ENCODE measurements around the gene PTH1R. TPM values are rescaled to one million over a fixed set of nuclear protein-coding genes. Genes with fewer than 3 reads are reported as not detected.

The PTH1R gene
- total RNA-seq, 1 donor from 2014 or later = 10.3 TPM

- no peaks in the 10 kb centered on the region for H3K36me3 ChIP-seq
- no peak for DNase-seq (ENCODE audit: low spot score in 2 of 2)
- no peaks in the 10 kb centered on the region for H3K9me3 ChIP-seq
- no peak for TF ChIP-seq CTCF (IDR thresholded peaks at IDR 0.05)
- peaks cover 13 to 22% of the 10 kb centered on the region in 2 donors for H3K4me1 ChIP-seq
- intact Hi-C loops (cut with DNase I) = loop anchor here (1.0 kb wide), 1 partner anchor 161 kb away; no protein-coding TSS in a partner anchor
- no peaks in the 10 kb centered on the region for H3K27me3 ChIP-seq
- H3K27ac ChIP-seq = no peak overlapping the region
- H3K4me3 ChIP-seq = no peak overlapping the region
These were observed 11.4 kb upstream of the PTH1R start for GRCh38 chr3:46866032-46866595.

GRCh38 chr3:46866720-46867549 is 10.6 kb upstream of the PTH1R start:
- Histone ChIP-seq H3K4me1 (peaks cover 15 to 25% of the 10 kb centered on the region in 2 donors), H3K36me3 (no peaks in the 10 kb centered on the region), H3K27me3 (no peaks in the 10 kb centered on the region), H3K9me3 (no peaks in the 10 kb centered on the region), H3K4me3 (peak overlapping the region in 1 of 2 donors; percentile 29), H3K27ac (peak overlapping the region; percentile 39 to 74)
- DNase-seq (ENCODE audit: low spot score in 2 of 2) = peak in 1 of 2 donors; percentile 88
- TF ChIP-seq CTCF (IDR thresholded peaks at IDR 0.05) = peak; percentile 82 to 93 (median 91)
- intact Hi-C loops (cut with DNase I) = loop anchor here (1.0 kb wide), 3 partner anchors 28 to 162 kb away; no protein-coding TSS in a partner anchor

- peak; percentile 53 to 93 for DNase-seq (ENCODE audit: low spot score in 2 of 2)
- intact Hi-C loops (cut with DNase I) = loop anchor here (1.0 kb wide), 2 partner anchors 28 to 41 kb away; no protein-coding TSS in a partner anchor
- peaks cover 15 to 25% of the 10 kb centered on the region in 2 donors for H3K4me1 ChIP-seq
- no peaks in the 10 kb centered on the region for H3K9me3 ChIP-seq
- peak overlapping the region; percentile 39 to 74 for H3K27ac ChIP-seq
- TF ChIP-seq CTCF (IDR thresholded peaks at IDR 0.05) = no peak
- H3K27me3 ChIP-seq = no peaks in the 10 kb centered on the region
- H3K36me3 ChIP-seq = no peaks in the 10 kb centered on the region
- H3K4me3 ChIP-seq = peak overlapping the region in 1 of 2 donors; percentile 29
These were observed 10.0 kb upstream of the PTH1R start for GRCh38 chr3:46867550-46867898.

- H3K4me3 ChIP-seq = no peak overlapping the region
- no peaks in the 10 kb centered on the region for H3K36me3 ChIP-seq
- TF ChIP-seq CTCF (IDR thresholded peaks at IDR 0.05) = no peak
- DNase-seq (ENCODE audit: low spot score in 2 of 2) = no peak
- intact Hi-C loops (cut with DNase I) = no loop called here
- H3K27ac ChIP-seq = peak overlapping the region; percentile 23 to 73
- peaks cover 15 to 29% of the 10 kb centered on the region in 2 donors for H3K4me1 ChIP-seq
- no peaks in the 10 kb centered on the region for H3K27me3 ChIP-seq
- no peaks in the 10 kb centered on the region for H3K9me3 ChIP-seq
These were observed 9.2 kb upstream of the PTH1R start for GRCh38 chr3:46868287-46868686.

GRCh38 chr3:46868948-46869347 is 8.6 kb upstream of the PTH1R start:
- TF ChIP-seq CTCF (IDR thresholded peaks at IDR 0.05) = no peak
- no peaks in the 10 kb centered on the region for H3K27me3 ChIP-seq
- no peak for DNase-seq (ENCODE audit: low spot score in 2 of 2)
- intact Hi-C loops (cut with DNase I) = no loop called here
- no peaks in the 10 kb centered on the region for H3K9me3 ChIP-seq
- no peak overlapping the region for H3K27ac ChIP-seq
- no peaks in the 10 kb centered on the region for H3K36me3 ChIP-seq
- H3K4me3 ChIP-seq = no peak overlapping the region
- peaks cover 20 to 36% of the 10 kb centered on the region in 2 donors for H3K4me1 ChIP-seq
